B cell (primary cell): ENCODE measurements around the gene EML2.

ENCODE experiments used
- EZH2 ChIP-seq: IDR thresholded peaks from 2 replicates; pipeline ENCODE4 v1.6.1; 2012; ENCODE audit warnings: borderline replicate concordance, low read depth, mild to moderate bottlenecking, moderate library complexity, low read length; ENCODE audit not compliant: insufficient read depth, poor library complexity, severe bottlenecking
- TF ChIP-seq, protein P1 (sequence below): fragments of 200-600 bp; IDR thresholded peaks from one replicate; pipeline ENCODE4 v1.8.0; 2022; ENCODE audit warnings: antibody characterized with exemption, mild to moderate bottlenecking

DNA sequence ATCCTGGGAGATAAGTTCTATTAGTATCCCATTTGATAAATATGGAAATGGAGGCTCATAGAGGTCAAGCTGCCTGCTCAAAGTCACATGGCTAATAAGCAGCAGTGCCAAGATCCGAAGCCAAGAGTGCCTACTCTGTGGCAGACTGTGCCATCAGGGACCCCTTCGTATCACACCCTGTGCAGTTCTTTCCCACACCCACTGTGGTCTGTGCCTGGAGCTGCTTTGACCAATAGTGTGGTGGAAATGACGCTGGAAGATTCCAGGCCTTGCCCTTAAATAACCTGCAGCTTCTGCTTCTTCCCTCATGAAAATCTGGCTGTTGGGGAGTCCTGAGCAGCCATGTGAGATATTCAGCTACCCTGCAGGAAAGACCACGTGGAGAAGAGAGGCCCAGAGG, 64.7 kb downstream of the EML2 start:
- TF ChIP-seq, protein P1, sequence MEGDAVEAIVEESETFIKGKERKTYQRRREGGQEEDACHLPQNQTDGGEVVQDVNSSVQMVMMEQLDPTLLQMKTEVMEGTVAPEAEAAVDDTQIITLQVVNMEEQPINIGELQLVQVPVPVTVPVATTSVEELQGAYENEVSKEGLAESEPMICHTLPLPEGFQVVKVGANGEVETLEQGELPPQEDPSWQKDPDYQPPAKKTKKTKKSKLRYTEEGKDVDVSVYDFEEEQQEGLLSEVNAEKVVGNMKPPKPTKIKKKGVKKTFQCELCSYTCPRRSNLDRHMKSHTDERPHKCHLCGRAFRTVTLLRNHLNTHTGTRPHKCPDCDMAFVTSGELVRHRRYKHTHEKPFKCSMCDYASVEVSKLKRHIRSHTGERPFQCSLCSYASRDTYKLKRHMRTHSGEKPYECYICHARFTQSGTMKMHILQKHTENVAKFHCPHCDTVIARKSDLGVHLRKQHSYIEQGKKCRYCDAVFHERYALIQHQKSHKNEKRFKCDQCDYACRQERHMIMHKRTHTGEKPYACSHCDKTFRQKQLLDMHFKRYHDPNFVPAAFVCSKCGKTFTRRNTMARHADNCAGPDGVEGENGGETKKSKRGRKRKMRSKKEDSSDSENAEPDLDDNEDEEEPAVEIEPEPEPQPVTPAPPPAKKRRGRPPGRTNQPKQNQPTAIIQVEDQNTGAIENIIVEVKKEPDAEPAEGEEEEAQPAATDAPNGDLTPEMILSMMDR: no peak
- TF ChIP-seq EZH2: no peak
